HG02870 (cell line): Measurements from ENCODE around the gene C1orf105.
"Not testable (repeated sequence)": the region's sequence is repeated elsewhere in the genome, so short reads cannot be mapped to it uniquely, and the experiment has no call there.

Source experiments
- ATAC-seq: cut with Tn5 transposase; IDR thresholded peaks from one replicate; pipeline ENCODE4 v1.9.1; 2021; ENCODE audit warnings: mild to moderate bottlenecking, moderate library complexity; ENCODE audit not compliant: unreplicated experiment

The C1orf105 gene

GRCh38 chr1:172485626-172486025, 65.1 kb downstream of the C1orf105 start:
- ATAC-seq: no peak

DNA sequence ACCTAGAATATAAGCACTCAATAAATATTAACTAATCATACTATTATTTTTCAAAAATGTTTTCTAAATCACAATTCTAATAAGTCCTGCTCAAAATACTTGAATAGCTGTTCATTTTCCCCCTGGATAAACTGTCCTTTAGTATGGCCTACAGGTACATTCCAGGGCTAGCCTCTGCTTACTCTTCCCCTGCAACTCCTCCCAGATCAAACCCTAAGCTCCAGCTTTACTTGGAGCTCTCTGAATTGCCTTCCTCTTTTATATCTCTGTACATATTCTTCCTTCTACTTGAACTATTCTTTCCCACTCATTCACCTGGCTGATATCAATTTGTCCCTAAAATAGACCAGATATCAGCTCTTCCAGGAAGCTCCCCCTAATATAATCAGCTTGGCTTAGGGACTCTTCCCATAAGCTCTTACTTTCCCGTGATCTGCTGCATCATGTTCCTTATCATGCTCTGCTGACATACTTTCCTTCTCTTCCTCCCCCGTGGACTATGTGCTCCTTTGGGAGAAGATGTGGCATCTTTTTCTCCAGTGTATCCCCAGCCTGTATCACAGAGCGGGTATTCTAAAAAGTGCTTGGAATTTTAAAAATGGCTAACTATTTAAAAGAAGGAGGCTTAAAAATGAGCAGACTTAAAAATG, 66.4 kb downstream of the C1orf105 start:
- no peak for ATAC-seq

GRCh38 chr1:172487550-172487949, 67.1 kb downstream of the C1orf105 start:
- ATAC-seq: no peak

- ATAC-seq: no peak
Observed at GRCh38 chr1:172488393-172488792, 67.9 kb downstream of the C1orf105 start.

GRCh38 chr1:172489847-172490246, 69.4 kb downstream of the C1orf105 start:
- ATAC-seq: no peak

- ATAC-seq: no peak
Observed at GRCh38 chr1:172492421-172492820, 71.9 kb downstream of the C1orf105 start.

DNA sequence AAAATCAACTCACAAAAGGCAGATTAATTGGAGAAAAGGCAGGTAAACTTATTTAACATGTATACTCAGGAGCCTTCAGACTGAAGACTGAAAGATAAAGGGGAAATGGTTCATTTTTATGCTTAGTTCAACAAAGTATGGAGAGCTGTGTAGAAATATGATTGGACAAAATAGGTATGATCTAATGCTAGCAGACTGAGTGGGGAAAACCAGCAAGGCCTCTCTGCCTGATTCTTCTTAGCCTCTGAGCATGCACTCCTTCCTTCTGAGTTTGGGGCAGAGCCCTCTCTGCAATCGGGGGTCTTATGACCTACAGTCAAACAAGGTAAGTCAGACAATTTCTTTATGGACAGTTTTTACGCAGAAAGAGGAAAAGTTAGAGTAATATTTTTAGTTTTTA, 73.7 kb downstream of the C1orf105 start:
- ATAC-seq: no peak

DNA sequence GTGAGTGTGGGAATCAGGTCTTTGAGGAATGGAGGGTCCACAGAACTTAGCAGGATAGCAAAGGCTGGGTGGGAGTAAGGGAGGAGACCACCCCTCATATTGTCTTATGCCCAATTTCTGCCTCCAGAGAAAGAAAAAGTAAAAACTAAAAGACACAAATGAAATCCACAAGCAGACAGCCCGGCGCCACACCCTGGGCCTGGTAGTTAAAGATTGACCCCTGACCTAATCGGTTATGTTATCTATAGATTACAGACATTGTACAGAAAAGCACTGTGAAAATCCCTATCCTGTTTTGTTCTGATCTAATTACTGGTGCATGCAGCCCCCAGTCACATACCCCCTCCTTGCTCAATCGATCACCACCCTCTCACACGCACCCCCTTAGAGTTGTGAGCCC, 75.6 kb downstream of the C1orf105 start:
- not testable (repeated sequence) for ATAC-seq

GRCh38 chr1:172496678-172497077, 76.2 kb downstream of the C1orf105 start:
- ATAC-seq: no peak

DNA sequence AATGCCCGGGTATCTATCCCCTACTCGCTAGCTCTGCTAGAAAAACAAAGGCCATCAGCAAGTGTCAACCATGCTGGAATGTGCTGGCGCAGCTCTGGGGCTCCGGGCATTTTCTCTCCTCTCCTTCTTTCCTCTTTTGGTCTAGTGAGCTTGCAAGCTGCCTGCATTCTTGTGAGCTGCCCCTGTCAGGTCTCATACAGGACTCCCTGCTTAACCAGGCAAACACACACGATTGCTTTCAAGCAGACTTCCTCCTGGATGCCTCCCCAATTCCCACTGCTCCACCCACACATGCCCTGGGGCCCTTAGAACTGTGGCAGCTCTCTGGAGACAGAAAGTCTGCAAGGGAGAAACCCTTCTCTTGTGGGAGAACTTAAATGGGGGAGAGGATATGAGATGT, 76.7 kb downstream of the C1orf105 start:
- no peak for ATAC-seq

GRCh38 chr1:172498857-172499256, 78.4 kb downstream of the C1orf105 start:
- ATAC-seq: no peak

GRCh38 chr1:172499636-172500141, 79.2 kb downstream of the C1orf105 start:
- no peak for ATAC-seq

GRCh38 chr1:172500207-172500606, 79.7 kb downstream of the C1orf105 start:
- no peak for ATAC-seq

DNA sequence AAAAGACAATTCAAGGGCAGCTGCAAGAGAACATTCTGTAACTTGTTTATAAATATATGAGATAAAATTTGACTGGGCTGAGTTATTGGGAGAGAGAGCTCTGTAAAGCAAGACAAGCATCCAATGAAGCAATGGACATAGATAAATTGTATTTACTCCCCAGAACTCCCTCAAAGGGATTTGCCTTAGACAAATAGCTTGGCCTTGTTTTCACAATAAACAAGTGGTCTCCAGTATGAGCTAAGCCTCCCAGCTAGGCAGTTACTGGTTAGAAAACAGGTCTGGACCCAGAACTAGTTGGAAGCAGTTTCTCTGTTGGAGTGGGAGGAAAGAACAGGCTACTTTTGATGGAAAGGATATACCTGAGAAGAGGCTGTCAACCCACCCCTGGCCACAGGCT, 87.3 kb downstream of the C1orf105 start:
- ATAC-seq: no peak

- ATAC-seq: no peak
Observed at GRCh38 chr1:172510479-172510878, 90.0 kb downstream of the C1orf105 start.

- ATAC-seq: no peak
Observed at GRCh38 chr1:172512591-172512990, 92.1 kb downstream of the C1orf105 start.

- no peak for ATAC-seq
Observed at GRCh38 chr1:172513479-172513878, 93.0 kb downstream of the C1orf105 start.

DNA sequence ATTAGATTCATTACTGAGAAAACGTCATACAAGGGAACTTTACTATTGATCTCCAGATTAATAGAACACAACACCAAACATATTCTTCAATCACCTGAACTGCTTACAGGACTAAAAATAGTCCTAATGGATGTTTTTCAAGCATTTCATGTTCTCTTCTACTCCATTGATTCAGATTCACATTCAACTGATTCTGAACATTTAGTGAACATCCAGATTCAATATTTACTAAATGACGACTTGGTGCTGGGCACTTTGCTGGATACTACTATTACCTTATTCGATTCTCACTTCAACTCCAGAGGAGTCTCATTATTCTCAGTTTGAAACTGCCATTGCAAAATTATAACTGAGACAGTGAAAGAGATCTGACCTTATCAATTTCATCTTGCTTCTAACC, 93.6 kb downstream of the C1orf105 start:
- no peak for ATAC-seq

DNA sequence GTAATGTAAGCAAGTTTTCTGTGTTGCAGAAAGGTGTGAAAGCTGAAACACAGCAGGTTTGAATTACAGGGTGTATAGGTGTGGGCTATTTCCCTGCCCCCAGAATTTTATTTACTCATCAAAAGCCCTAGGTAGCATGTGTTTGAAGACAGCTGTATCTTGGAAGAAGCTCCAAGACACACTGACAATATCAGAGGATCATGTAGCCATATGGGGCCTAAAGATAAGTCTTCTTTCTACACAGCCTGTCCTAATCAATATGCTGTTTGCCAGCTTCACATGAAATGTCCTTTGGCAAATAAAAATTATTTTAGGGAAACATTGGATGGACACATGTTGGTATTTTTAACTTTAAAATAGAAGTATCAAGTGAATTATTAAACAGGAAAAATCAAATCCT, 95.0 kb downstream of the C1orf105 start:
- no peak for ATAC-seq

DNA sequence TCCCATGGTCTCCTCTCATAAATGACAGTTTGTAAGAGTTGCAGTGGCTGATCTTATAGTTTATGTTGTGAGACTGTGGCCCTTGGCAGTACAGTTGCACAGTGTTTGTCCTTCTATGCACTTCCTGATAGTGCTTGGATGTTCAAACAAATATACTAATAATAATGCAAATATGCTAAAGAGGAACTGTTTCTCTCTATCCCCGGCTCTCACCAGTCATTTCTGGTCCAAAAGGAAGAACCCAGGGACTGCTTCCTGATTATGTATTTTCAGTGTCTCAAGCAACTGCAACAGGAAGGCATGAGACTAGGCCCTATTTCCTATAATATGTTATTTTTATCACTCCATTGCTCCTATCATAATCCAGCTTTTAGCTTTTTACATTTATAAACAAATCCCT, 95.4 kb downstream of the C1orf105 start:
- no peak for ATAC-seq

DNA sequence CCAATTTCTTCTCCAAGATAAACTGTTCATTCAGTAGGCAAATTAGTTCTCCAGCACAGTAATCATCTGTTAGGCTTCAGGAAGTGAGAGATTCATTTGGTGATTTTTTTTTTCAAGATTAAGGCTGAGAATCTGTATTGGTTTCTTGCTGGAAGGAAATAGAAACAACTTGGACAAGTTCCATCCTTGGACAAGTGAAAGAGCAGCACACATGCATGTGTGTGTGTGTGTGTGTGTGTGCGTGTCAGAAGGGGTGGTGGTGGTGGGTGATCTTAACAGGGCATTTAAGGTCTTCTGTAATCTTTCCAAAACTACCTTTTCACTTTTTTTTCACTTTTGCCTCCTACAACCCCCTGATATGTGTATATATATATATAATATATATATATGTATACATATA, 96.6 kb downstream of the C1orf105 start:
- ATAC-seq: no peak

- ATAC-seq: no peak
Observed at GRCh38 chr1:172517545-172517944, 97.1 kb downstream of the C1orf105 start.
